ENCODE measurements around the gene GPR17.

DNA sequence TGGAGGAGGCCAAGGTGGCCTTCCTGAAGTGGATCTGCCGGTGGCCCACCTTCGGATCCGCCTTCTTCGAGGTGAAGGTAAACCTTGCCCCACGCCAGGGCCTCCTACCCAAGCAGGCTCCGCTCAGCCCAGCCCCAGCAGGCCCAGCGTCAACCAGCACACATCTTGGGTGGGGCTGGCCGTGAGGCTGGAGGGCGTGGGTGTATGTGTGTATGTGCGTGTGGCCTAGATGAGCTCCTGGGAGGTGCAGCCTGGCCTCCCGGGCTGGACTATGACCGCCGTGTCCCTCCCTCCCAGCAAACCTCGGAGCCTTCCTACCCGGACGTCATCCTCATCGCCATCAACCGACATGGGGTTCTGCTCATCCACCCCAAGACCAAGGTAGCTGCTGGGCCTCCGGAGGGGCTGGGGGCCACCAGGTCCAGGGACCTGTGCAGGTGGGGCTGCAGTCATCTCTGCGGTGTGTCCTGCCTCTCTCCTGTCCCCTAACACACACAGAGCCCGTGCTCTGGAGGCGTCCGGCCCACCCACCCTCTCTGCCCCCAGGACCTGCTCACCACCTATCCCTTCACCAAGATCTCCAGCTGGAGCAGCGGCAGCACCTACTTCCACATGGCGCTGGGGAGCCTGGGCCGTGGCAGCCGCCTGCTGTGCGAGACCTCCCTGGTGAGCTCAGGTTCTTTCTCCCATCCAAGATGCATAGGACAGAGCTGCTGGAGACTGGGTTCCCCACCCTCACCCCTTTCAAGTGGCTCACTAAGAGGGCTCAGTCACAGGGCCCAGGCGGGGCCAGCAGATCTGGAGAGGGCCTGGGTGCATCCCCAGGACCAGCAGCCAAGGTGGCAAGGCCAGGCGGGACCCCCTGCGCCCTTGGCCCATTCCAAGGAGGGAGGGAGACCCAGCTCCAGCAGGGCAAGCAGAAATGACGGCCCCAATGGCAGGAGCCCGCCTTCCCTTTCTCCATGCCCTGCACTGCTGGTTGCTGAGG is 9.4 kb upstream of the GPR17 start:
- TF ChIP-seq, protein P1, sequence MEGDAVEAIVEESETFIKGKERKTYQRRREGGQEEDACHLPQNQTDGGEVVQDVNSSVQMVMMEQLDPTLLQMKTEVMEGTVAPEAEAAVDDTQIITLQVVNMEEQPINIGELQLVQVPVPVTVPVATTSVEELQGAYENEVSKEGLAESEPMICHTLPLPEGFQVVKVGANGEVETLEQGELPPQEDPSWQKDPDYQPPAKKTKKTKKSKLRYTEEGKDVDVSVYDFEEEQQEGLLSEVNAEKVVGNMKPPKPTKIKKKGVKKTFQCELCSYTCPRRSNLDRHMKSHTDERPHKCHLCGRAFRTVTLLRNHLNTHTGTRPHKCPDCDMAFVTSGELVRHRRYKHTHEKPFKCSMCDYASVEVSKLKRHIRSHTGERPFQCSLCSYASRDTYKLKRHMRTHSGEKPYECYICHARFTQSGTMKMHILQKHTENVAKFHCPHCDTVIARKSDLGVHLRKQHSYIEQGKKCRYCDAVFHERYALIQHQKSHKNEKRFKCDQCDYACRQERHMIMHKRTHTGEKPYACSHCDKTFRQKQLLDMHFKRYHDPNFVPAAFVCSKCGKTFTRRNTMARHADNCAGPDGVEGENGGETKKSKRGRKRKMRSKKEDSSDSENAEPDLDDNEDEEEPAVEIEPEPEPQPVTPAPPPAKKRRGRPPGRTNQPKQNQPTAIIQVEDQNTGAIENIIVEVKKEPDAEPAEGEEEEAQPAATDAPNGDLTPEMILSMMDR (IDR thresholded peaks at IDR 0.05) = no peak
- no peak for TF ChIP-seq EZH2phosphoT487 (IDR thresholded peaks at IDR 0.05)
